Stimulated activated naive CD8-positive, alpha-beta T cell treated with anti-CD3 and anti-CD28 coated beads, Interleukin-15, Interleukin-2, amounts not matched to agents 100 ng/mL and 50 ng/mL, for 24 hours (primary cell): ENCODE measurements around the gene MKNK2.
A peak's percentile ranks its signal among the peaks of the same experiment; 100 is the strongest.
"Not testable (repeated sequence)": the region's sequence is repeated elsewhere in the genome, so short reads cannot be mapped to it uniquely, and the experiment has no call there.

Experiments used
- H3K27ac Mint-ChIP-seq: one replicate; pipeline ENCODE4 v1.8.0; 2021; ENCODE audit warnings: mild to moderate bottlenecking, mixed read lengths
- H3K27me3 Mint-ChIP-seq: one replicate; pipeline ENCODE4 v1.8.0; 2021; ENCODE audit warnings: mixed read lengths
- H3K36me3 Mint-ChIP-seq: one replicate; pipeline ENCODE4 v1.8.0; 2021; ENCODE audit warnings: low read depth, mixed read lengths
- H3K4me1 Mint-ChIP-seq: one replicate; pipeline ENCODE4 v1.8.0; 2021; ENCODE audit warnings: low read depth, mixed read lengths
- H3K4me3 Mint-ChIP-seq: one replicate; pipeline ENCODE4 v1.8.0; 2021; ENCODE audit warnings: mild to moderate bottlenecking, mixed read lengths
- H3K9me3 Mint-ChIP-seq: one replicate; pipeline ENCODE4 v1.8.0; 2021; ENCODE audit warnings: mixed read lengths

The MKNK2 gene

GRCh38 chr19:2050991-2051772 is at the start of gene MKNK2:
Gene MKNK2 (minus strand): TSS chr19:2051244. CDS start chr19:2050851, 393 bp downstream.
- H3K9me3 Mint-ChIP-seq = no peaks in the 10 kb centered on the region
- peaks cover 61% of the 10 kb centered on the region for H3K4me1 Mint-ChIP-seq
- peak within 1 kb of the TSS; percentile 90 for H3K27ac Mint-ChIP-seq
- H3K36me3 Mint-ChIP-seq = no peaks in the 10 kb centered on the region
- H3K4me3 Mint-ChIP-seq = peak within 1 kb of the TSS; percentile 84
- no peaks in the 10 kb centered on the region for H3K27me3 Mint-ChIP-seq

DNA sequence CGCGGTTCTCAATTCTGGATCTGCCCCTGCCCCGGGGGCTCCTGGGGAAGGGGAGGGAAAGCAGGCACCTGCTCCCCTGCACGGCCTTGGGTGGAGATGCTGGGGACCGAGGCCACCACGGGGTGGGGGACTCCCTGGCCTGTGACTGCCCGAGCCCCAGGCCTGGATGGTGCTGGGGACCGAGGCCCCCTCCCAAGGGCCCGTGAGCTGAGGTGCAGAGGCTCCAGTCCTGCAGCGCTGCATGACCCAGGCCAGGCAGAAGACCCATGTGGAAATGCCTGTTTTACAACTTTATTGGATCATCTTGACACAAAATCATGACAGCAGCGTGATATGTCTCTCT is 49.6 kb upstream of the MKNK2 start:
- H3K27me3 Mint-ChIP-seq = no peaks in the 10 kb centered on the region
- H3K4me3 Mint-ChIP-seq = no peak overlapping the region
- H3K9me3 Mint-ChIP-seq = no peaks in the 10 kb centered on the region
- H3K27ac Mint-ChIP-seq = no peak overlapping the region
- peaks cover 40% of the 10 kb centered on the region for H3K36me3 Mint-ChIP-seq
- peaks cover 11% of the 10 kb centered on the region for H3K4me1 Mint-ChIP-seq

- peaks cover 13% of the 10 kb centered on the region for H3K4me1 Mint-ChIP-seq
- no peak overlapping the region for H3K4me3 Mint-ChIP-seq
- H3K27me3 Mint-ChIP-seq = no peaks in the 10 kb centered on the region
- H3K9me3 Mint-ChIP-seq = no peaks in the 10 kb centered on the region
- peaks cover 34% of the 10 kb centered on the region for H3K36me3 Mint-ChIP-seq
- no peak overlapping the region for H3K27ac Mint-ChIP-seq
Measured at GRCh38 chr19:2099937-2100718, 49.1 kb upstream of the MKNK2 start.

- Mint-ChIP-seq H3K4me1 (peaks cover 23% of the 10 kb centered on the region), H3K9me3 (no peaks in the 10 kb centered on the region), H3K4me3 (no peak overlapping the region), H3K27ac (no peak overlapping the region), H3K27me3 (no peaks in the 10 kb centered on the region), H3K36me3 (peaks cover 31% of the 10 kb centered on the region)
Measured at GRCh38 chr19:2099054-2099501, 48.0 kb upstream of the MKNK2 start.

DNA sequence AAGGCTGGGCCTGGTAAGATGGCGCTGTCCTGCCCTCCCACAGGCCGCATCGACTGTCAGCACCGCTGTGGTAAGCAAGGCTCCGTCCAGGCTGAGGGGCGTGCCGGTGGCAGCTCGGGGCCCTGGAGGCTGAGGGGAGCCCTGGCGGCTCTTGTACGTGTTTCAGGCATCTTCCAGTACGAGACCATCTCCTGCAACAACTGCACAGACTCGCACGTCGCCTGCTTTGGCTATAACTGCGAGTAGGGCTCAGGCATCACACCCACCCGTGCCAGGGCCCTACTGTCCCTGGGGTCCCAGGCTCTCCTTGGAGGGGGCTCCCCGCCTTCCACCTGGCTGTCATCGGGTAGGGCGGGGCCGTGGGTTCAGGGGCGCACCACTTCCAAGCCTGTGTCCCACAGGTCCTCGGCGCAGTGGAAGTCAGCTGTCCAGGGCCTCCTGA is 46.9 kb upstream of the MKNK2 start:
- Mint-ChIP-seq H3K27ac (no peak overlapping the region), H3K27me3 (no peaks in the 10 kb centered on the region), H3K36me3 (peaks cover 33% of the 10 kb centered on the region), H3K9me3 (no peaks in the 10 kb centered on the region), H3K4me1 (peaks cover 33% of the 10 kb centered on the region), H3K4me3 (peak overlapping the region; percentile 83)

DNA sequence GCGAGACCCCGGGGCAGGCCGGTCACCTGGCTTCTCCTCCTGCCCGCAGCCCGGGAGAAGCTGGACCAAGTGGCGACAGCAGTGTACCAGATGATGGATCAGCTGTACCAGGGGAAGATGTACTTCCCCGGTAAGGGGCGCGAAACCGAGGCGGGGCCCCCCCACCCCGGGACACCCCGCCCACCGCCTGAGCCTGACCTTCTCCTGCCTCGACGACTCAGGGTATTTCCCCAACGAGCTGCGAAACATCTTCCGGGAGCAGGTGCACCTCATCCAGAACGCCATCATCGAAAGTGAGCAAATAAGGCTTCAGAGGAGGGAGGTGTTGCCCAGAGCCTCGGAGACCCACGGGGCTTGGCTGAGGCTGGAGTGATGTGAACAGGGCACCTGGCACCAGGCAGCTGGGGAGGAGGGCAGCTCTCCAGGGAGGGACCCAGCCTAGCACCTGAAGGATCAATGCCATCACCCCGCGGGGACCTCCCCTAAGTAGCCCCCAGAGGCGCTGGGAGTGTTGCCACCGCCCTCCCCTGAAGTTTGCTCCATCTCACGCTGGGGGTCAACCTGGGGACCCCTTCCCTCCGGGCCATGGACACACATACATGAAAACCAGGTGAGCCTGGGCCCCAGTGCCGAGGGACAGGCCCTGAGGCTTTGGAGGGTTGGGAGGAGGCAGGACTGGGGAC is 46.3 kb upstream of the MKNK2 start:
- H3K27ac Mint-ChIP-seq = peak overlapping the region; percentile 83
- H3K4me3 Mint-ChIP-seq = peak overlapping the region; percentile 83
- no peaks in the 10 kb centered on the region for H3K27me3 Mint-ChIP-seq
- H3K36me3 Mint-ChIP-seq = peaks cover 34% of the 10 kb centered on the region
- no peaks in the 10 kb centered on the region for H3K9me3 Mint-ChIP-seq
- peaks cover 38% of the 10 kb centered on the region for H3K4me1 Mint-ChIP-seq

DNA sequence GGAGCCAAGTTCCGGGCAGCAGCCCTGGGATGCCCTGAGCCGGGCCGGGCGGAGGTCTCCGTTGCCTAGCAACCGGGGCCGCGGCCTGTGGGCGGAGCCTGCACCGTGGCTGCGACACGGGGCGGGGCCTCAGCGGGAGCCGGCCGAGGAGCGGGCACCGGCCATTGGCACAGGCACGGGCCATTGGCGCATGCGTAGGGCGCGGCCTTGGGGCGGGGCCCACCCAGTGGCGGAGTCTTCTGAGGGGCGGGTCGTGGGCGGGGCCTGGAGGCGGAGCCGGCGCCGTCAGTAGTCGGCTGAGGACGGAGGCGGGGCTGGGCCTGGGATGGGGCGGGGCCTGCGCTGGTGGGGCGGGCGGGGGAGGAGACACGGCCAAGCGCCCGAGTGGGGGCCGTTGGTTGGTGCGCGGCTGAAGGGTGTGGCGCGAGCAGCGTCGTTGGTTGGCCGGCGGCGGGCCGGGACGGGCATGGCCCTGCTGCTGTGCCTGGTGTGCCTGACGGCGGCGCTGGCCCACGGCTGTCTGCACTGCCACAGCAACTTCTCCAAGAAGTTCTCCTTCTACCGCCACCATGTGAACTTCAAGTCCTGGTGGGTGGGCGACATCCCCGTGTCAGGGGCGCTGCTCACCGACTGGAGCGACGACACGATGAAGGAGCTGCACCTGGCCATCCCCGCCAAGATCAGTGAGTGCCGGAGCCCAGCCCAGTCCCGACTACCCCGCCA is 45.6 kb upstream of the MKNK2 start, which contains the start of gene IZUMO4:
Gene IZUMO4, plus strand, starts transcription at position 436 of the 723 bp plus-strand sequence. Its CDS starts 31 bp downstream, at position 467.
- H3K4me3 Mint-ChIP-seq = peak within 1 kb of the TSS; percentile 97
- peak within 1 kb of the TSS; percentile 96 for H3K27ac Mint-ChIP-seq
- H3K9me3 Mint-ChIP-seq = no peaks in the 10 kb centered on the region
- peaks cover 45% of the 10 kb centered on the region for H3K4me1 Mint-ChIP-seq
- H3K27me3 Mint-ChIP-seq = no peaks in the 10 kb centered on the region
- H3K36me3 Mint-ChIP-seq = peaks cover 33% of the 10 kb centered on the region

GRCh38 chr19:2096034-2096479 is 45.0 kb upstream of the MKNK2 start, which contains the start of gene MOB3A:
Gene MOB3A (minus strand): TSS chr19:2096326. CDS start chr19:2078560, 17,766 bp downstream.
- Mint-ChIP-seq H3K36me3 (peaks cover 30% of the 10 kb centered on the region), H3K4me1 (peaks cover 49% of the 10 kb centered on the region), H3K9me3 (no peaks in the 10 kb centered on the region), H3K4me3 (peak within 1 kb of the TSS; percentile 97), H3K27ac (peak within 1 kb of the TSS; percentile 96), H3K27me3 (no peaks in the 10 kb centered on the region)

DNA sequence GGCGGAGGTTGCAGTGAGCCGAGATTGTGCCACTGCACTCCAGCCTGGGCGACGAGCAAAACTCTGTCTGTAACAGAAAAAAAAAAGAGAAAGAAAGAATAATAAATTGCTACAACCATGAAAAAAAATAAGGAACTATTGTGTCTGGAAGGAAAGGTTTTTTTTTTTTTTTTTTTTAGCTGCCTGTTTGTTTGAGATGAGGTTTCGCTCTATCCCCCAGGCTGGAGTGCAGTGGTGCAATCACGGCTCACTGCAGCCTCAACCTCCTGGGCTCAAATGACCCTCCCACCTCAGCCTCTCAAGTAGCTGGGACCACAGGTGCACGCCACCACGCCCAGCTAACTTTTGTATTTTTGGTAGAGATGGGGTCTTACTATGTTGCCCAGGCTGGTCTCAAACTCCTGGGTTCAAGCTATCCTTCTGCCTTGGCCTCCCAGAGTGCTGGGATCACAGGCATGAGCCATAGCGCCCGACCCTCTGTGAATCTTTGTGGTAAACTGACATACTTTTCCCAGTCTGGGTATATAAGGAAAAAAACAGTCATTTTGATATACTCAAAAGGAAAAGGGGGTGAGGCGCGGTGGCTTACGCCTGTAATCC is 41.0 kb upstream of the MKNK2 start:
- Mint-ChIP-seq H3K36me3 (peaks cover 29% of the 10 kb centered on the region), H3K27ac (peak overlapping the region; percentile 21), H3K4me1 (peaks cover 81% of the 10 kb centered on the region)
- H3K4me3 Mint-ChIP-seq, H3K9me3 Mint-ChIP-seq, H3K27me3 Mint-ChIP-seq: not testable (repeated sequence)

GRCh38 chr19:2089727-2090053 is 38.6 kb upstream of the MKNK2 start:
- peaks cover 88% of the 10 kb centered on the region for H3K4me1 Mint-ChIP-seq
- H3K9me3 Mint-ChIP-seq = no peaks in the 10 kb centered on the region
- peaks cover 3% of the 10 kb centered on the region for H3K27me3 Mint-ChIP-seq
- peak overlapping the region; percentile 87 for H3K27ac Mint-ChIP-seq
- H3K4me3 Mint-ChIP-seq = peak overlapping the region; percentile 71
- peaks cover 41% of the 10 kb centered on the region for H3K36me3 Mint-ChIP-seq

DNA sequence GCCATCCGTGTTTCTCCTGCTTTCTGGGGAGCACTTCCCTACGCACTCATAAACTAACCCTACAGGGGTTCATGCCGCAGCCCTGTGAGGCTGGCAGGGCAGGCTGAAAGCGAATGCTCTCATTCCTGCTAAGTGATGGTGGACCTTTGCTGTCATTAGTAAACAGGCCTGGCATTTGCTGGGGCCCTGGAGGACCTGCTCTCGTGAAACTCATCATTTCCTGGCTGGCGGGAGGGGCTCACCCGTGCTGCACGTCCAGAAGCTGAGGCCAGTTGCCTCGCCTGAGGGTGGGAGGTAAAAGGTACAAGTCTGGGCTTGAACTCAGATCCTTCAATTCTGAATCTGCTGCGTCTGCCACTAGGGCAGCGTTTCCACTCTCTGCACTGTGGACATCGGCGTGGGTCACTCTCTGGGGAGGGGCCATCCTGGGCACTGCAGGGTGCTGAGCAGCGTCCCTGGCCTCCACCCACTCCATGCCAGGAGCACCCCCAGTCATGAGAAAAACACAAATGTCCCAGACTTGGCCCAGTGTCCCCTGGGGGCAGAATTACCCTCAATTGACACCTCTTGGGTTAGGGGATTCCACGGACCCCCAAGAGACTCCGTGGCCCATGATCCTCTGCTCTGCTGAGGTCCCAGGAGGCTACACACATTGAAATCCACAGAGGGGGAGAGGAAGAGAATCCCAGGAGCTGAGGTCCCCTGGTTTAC is 38.1 kb upstream of the MKNK2 start:
- peak overlapping the region; percentile 71 for H3K4me3 Mint-ChIP-seq
- peaks cover 39% of the 10 kb centered on the region for H3K36me3 Mint-ChIP-seq
- peak overlapping the region; percentile 87 for H3K27ac Mint-ChIP-seq
- H3K4me1 Mint-ChIP-seq = peaks cover 82% of the 10 kb centered on the region
- H3K27me3 Mint-ChIP-seq = peaks cover 3% of the 10 kb centered on the region
- H3K9me3 Mint-ChIP-seq = no peaks in the 10 kb centered on the region

DNA sequence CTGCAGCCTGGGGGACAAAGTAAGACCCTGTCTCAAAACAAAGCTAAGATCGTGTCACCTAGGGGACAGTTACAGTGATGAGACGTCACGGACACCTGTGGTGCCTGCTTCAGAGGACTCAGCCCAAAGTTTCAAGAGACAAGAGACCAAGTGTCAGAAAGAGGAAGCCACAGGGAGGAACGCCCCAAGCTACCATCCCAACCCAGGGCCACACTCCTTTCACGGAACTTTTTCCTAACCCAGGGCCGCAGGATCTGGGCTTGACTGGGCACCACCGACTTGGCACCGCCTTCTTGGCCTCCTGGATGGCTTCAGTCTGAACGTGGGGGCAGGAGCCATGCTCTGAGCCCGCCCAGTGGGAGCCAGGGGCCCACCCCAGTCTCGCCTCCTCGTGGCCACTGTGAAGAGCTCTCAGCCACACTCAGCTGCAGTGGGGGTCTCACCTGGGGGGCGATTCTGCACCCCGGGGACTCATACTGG is 36.6 kb upstream of the MKNK2 start:
- H3K9me3 Mint-ChIP-seq = no peaks in the 10 kb centered on the region

More for the DNA sequence above, 36.6 kb upstream of the MKNK2 start:
- Mint-ChIP-seq H3K36me3 (peaks cover 46% of the 10 kb centered on the region), H3K27me3 (peaks cover 3% of the 10 kb centered on the region), H3K4me1 (peaks cover 74% of the 10 kb centered on the region), H3K27ac (peak overlapping the region; percentile 90), H3K4me3 (peak overlapping the region; percentile 72)
